ENCODE results near the gene MFAP5.
"Not testable (repeated sequence)": the region's sequence is repeated elsewhere in the genome, so short reads cannot be mapped to it uniquely, and the experiment has no call there.

The MFAP5 gene

DNA sequence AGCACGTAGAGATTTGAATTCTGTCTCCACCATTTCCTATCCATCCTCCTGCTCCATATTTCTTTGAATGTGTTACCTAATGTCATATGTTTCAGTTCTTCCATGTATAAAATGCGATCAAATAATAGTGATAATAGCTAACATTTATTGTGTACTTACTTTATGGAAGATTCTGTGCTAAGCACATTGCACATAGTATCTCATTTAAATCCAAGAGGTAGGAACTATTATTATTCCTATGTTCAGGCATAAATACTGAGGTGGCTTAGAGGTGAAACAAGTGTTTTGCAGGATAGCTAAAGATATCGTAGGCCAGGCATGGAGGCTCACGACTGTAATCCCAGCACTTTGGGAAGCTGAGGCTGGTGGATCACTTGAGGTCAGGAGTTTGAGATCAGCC is 32.5 kb downstream of the MFAP5 start:
- no peaks in the 10 kb centered on the region for H4K20me1 ChIP-seq (ENCODE audit: insufficient read depth, low read length)
- TF ChIP-seq, protein P1, sequence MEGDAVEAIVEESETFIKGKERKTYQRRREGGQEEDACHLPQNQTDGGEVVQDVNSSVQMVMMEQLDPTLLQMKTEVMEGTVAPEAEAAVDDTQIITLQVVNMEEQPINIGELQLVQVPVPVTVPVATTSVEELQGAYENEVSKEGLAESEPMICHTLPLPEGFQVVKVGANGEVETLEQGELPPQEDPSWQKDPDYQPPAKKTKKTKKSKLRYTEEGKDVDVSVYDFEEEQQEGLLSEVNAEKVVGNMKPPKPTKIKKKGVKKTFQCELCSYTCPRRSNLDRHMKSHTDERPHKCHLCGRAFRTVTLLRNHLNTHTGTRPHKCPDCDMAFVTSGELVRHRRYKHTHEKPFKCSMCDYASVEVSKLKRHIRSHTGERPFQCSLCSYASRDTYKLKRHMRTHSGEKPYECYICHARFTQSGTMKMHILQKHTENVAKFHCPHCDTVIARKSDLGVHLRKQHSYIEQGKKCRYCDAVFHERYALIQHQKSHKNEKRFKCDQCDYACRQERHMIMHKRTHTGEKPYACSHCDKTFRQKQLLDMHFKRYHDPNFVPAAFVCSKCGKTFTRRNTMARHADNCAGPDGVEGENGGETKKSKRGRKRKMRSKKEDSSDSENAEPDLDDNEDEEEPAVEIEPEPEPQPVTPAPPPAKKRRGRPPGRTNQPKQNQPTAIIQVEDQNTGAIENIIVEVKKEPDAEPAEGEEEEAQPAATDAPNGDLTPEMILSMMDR (IDR thresholded peaks at IDR 0.05; ENCODE audit: borderline replicate concordance, extremely low read depth, low read length, poor library complexity, severe bottlenecking): no peak
- no peak for TF ChIP-seq EZH2 (IDR thresholded peaks at IDR 0.05; ENCODE audit: borderline replicate concordance, low read depth, low read length, severe bottlenecking)
- peaks cover 3% of the 10 kb centered on the region for H3K27me3 ChIP-seq (ENCODE audit: insufficient read depth, low read length, poor library complexity)
- no peak overlapping the region for H3K9ac ChIP-seq (ENCODE audit: low read depth, low read length)
- no peak overlapping the region for H2AFZ ChIP-seq (ENCODE audit: low read depth, low read length)
- H3K79me2 ChIP-seq (ENCODE audit: insufficient read depth, low read length): no peaks in the 10 kb centered on the region
- H3K4me3 ChIP-seq (ENCODE audit: low read depth in 1 of 2, low read length in 2 of 2): no peak overlapping the region
- DNase-seq (no peak), ATAC-seq (ENCODE audit: insufficient read depth, low read depth) (no peak)
- H3K4me1 ChIP-seq (ENCODE audit: insufficient read depth, low read length): no peaks in the 10 kb centered on the region
- H3K36me3 ChIP-seq (ENCODE audit: insufficient read depth, low read length): no peaks in the 10 kb centered on the region
- H3K27ac ChIP-seq (ENCODE audit: low read length): no peak overlapping the region
- H3K9me3 ChIP-seq (ENCODE audit: insufficient read depth, low read length, severe bottlenecking): no peaks in the 10 kb centered on the region
- H3K4me2 ChIP-seq (ENCODE audit: insufficient read depth, low read length): no peak overlapping the region

DNA sequence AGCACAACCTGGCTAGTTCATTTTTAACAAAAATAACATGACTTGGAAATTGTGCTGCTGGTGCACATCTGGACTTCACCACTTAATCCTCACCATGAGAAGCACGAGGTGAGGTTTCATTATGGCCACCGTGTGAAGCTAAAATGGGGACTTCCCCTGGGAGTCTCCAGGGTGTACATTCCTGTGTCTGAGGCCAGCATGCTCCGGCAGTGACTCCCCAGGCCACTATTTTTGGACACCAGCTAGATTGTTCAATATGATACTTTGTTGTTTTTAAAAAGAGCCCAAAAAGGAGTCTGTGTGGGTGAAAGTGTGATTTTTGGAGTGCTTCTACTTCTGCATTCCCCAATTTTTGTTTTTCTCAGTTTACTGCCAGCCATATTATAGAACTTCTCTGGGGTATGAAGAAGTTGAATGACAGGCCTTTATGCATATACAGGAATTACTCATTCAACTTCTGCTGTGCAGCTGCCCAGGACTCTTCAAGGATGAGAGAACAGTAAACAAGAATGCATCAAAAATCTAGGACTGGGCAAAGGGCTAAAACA is 33.1 kb downstream of the MFAP5 start:
- H3K79me2 ChIP-seq (ENCODE audit: insufficient read depth, low read length): no peaks in the 10 kb centered on the region
- no peak overlapping the region for H3K9ac ChIP-seq (ENCODE audit: low read depth, low read length)
- H3K9me3 ChIP-seq (ENCODE audit: insufficient read depth, low read length, severe bottlenecking): no peaks in the 10 kb centered on the region
- H3K36me3 ChIP-seq (ENCODE audit: insufficient read depth, low read length): no peaks in the 10 kb centered on the region
- H3K4me2 ChIP-seq (ENCODE audit: insufficient read depth, low read length): no peak overlapping the region
- H2AFZ ChIP-seq (ENCODE audit: low read depth, low read length): no peak overlapping the region
- H3K4me1 ChIP-seq (ENCODE audit: insufficient read depth, low read length): no peaks in the 10 kb centered on the region
- H4K20me1 ChIP-seq (ENCODE audit: insufficient read depth, low read length): no peaks in the 10 kb centered on the region
- DNase-seq (no peak), ATAC-seq (ENCODE audit: insufficient read depth, low read depth) (no peak)
- no peak overlapping the region for H3K4me3 ChIP-seq (ENCODE audit: low read depth in 1 of 2, low read length in 2 of 2)
- no peak overlapping the region for H3K27ac ChIP-seq (ENCODE audit: low read length)
- peaks cover 3% of the 10 kb centered on the region for H3K27me3 ChIP-seq (ENCODE audit: insufficient read depth, low read length, poor library complexity)
- TF ChIP-seq, protein P1 (IDR thresholded peaks at IDR 0.05; ENCODE audit: borderline replicate concordance, extremely low read depth, low read length, poor library complexity, severe bottlenecking): no peak
- TF ChIP-seq EZH2 (IDR thresholded peaks at IDR 0.05; ENCODE audit: borderline replicate concordance, low read depth, low read length, severe bottlenecking): no peak

DNA sequence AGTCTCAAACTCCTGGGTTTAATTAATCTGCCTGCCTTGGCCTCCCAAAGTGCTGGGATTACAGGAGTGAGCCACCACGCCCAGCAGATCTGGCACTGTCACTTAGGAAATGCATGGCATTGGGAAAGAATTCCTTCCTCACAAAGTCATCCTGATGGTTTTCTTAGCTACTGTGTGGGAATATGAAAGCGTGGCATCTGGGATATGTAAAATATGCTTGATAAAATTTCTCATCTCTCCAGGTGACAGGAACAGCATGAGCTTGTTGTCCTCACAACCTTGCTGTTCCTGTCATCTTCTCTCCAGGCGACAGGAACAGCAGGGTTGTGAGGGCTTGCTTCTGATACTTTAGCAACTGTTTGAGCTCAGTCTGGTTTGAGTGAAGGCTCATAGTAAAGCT is 33.9 kb downstream of the MFAP5 start:
- no peak for TF ChIP-seq EZH2 (IDR thresholded peaks at IDR 0.05; ENCODE audit: borderline replicate concordance, low read depth, low read length, severe bottlenecking)
- TF ChIP-seq, protein P1 (IDR thresholded peaks at IDR 0.05; ENCODE audit: borderline replicate concordance, extremely low read depth, low read length, poor library complexity, severe bottlenecking): no peak
- no peaks in the 10 kb centered on the region for H3K36me3 ChIP-seq (ENCODE audit: insufficient read depth, low read length)
- no peak overlapping the region for H3K9ac ChIP-seq (ENCODE audit: low read depth, low read length)

DNA sequence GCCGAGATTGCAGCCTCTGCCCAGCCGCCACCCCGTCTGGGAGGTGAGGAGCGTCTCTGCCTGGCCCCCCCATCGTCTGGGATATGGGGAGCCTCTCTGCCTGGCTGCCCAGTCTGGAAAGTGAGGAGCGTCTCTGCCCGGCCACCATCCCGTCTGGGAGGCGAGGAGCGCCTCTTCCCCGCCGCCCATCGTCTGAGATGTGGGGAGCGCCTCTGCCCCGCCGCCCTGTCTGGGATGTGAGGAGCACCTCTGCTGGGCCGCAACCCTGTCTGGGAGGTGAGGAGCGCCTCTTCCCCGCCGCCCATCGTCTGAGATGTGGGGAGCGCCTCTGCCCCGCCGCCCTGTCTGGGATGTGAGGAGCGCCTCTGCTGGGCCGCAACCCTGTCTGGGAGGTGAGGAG is 37.9 kb downstream of the MFAP5 start:
- H3K27ac ChIP-seq (ENCODE audit: low read length); H3K9ac ChIP-seq (ENCODE audit: low read depth, low read length); H3K79me2 ChIP-seq (ENCODE audit: insufficient read depth, low read length); H4K20me1 ChIP-seq (ENCODE audit: insufficient read depth, low read length); H3K27me3 ChIP-seq (ENCODE audit: insufficient read depth, low read length, poor library complexity); H3K4me2 ChIP-seq (ENCODE audit: insufficient read depth, low read length); H3K36me3 ChIP-seq (ENCODE audit: insufficient read depth, low read length); H3K4me1 ChIP-seq (ENCODE audit: insufficient read depth, low read length); H3K4me3 ChIP-seq (ENCODE audit: low read depth in 1 of 2, low read length in 2 of 2); ATAC-seq (ENCODE audit: insufficient read depth, low read depth); H2AFZ ChIP-seq (ENCODE audit: low read depth, low read length); H3K9me3 ChIP-seq (ENCODE audit: insufficient read depth, low read length, severe bottlenecking); DNase-seq: not testable (repeated sequence)

More for the DNA sequence above, 33.9 kb downstream of the MFAP5 start:
- no peak overlapping the region for H3K27ac ChIP-seq (ENCODE audit: low read length)
- ATAC-seq (ENCODE audit: insufficient read depth, low read depth) (no peak), DNase-seq (no peak)
- no peaks in the 10 kb centered on the region for H3K79me2 ChIP-seq (ENCODE audit: insufficient read depth, low read length)
- no peak overlapping the region for H2AFZ ChIP-seq (ENCODE audit: low read depth, low read length)
- peaks cover 3% of the 10 kb centered on the region for H3K27me3 ChIP-seq (ENCODE audit: insufficient read depth, low read length, poor library complexity)
- H3K4me3 ChIP-seq (ENCODE audit: low read depth in 1 of 2, low read length in 2 of 2): no peak overlapping the region
- no peaks in the 10 kb centered on the region for H3K9me3 ChIP-seq (ENCODE audit: insufficient read depth, low read length, severe bottlenecking)
- no peaks in the 10 kb centered on the region for H3K4me1 ChIP-seq (ENCODE audit: insufficient read depth, low read length)
- no peak overlapping the region for H3K4me2 ChIP-seq (ENCODE audit: insufficient read depth, low read length)
- H4K20me1 ChIP-seq (ENCODE audit: insufficient read depth, low read length): no peaks in the 10 kb centered on the region
